B cell (primary cell): ENCODE data around the gene IVL.

Source experiments
- CTCF ChIP-seq: fragments of 200-600 bp; IDR thresholded peaks from one replicate; pipeline ENCODE4 v1.8.0; 2022; ENCODE audit warnings: antibody characterized with exemption, mild to moderate bottlenecking
- EZH2 ChIP-seq: IDR thresholded peaks from 2 replicates; pipeline ENCODE4 v1.6.1; 2012; ENCODE audit warnings: borderline replicate concordance, low read depth, mild to moderate bottlenecking, moderate library complexity, low read length; ENCODE audit not compliant: insufficient read depth, poor library complexity, severe bottlenecking

GRCh38 chr1:152879559-152880198 lies 28.7 kb upstream of the IVL start:
- TF ChIP-seq EZH2 = no peak
- TF ChIP-seq CTCF = no peak
